ENCODE measurements around the gene ILDR2. TPM values are rescaled to one million over a fixed set of nuclear protein-coding genes. Genes with fewer than 3 reads are reported as not detected.
A peak's percentile ranks its signal among the peaks of the same experiment; 100 is the strongest.

ILDR2 gene
- total RNA-seq, 1 donor from 2014 or later, result 4.1 TPM

DNA sequence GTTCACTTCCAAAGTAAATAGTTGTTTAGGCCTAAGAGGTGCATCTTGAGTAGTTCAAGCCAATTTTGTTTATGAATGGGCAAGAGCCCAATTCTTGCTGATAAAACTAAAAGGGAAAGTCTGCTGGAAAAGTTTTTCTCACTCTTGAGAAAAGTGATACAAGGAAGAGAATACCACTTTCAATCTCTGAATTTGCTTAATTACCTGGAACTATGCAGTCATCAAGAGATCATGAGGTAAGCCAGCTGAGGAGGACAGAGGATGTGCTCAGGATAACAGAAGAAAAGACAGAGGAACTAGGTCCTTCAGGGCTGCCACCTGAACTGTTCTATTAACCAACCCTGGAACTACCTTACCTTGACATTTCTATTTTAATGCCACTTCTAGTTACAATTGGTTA, 42.2 kb downstream of the ILDR2 start:
- intact Hi-C loops (cut with DNase I), result no loop called here
- no peak for ATAC-seq (ENCODE audit: poor library complexity)

DNA sequence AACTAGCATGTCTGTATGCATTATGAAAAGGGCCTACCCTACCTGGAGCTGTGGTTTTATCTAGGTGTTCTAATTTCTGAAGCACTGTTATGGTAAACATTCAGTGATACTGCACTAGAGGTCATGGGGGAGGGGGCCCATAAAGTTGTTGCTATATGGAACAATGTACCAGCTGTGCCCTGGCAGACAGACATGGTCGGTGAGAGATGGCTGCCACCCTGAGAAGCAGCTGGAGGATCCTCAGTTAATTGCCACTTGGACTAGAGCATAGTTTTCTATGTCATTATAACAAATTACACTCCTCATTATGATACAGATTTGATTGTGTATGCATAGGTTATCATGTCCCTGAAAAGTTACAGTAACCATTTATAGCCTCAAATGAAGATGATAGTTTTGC, 45.4 kb downstream of the ILDR2 start:
- ATAC-seq (ENCODE audit: poor library complexity) (no peak), DNase-seq (no peak)
- intact Hi-C loops (cut with DNase I), result no loop called here

More for the DNA sequence above, 42.2 kb downstream of the ILDR2 start:
- no peak for DNase-seq

DNA sequence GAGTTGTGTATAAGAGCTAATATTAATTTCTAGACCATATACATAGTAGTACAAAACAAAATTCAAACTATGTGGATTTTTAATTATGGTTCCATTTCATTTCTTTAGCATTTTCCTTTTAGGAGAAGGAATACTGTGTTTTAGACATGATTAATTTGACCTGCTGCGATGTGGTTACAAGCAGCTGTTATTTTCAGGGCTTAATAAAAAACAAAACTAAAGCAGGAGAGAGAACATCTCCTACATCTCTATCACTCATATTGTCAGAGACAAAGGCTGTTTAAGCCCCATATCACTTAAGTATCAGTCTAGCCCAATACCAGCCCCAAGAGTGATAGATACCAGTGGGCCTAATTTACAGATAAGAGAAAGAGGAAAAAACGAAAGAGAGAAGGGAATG, 47.6 kb downstream of the ILDR2 start:
- intact Hi-C loops (cut with DNase I), result no loop called here
- ATAC-seq (ENCODE audit: poor library complexity) (no peak), DNase-seq (no peak)

GRCh38 chr1:166925810-166926478, 49.4 kb downstream of the ILDR2 start:
- DNase-seq (no peak), ATAC-seq (ENCODE audit: poor library complexity) (peak; percentile 81)
- intact Hi-C loops (cut with DNase I), result no loop called here

- intact Hi-C loops (cut with DNase I), result no loop called here
- no peak for ATAC-seq (ENCODE audit: poor library complexity)
These were observed 50.4 kb downstream of the ILDR2 start for GRCh38 chr1:166924823-166925541.

DNA sequence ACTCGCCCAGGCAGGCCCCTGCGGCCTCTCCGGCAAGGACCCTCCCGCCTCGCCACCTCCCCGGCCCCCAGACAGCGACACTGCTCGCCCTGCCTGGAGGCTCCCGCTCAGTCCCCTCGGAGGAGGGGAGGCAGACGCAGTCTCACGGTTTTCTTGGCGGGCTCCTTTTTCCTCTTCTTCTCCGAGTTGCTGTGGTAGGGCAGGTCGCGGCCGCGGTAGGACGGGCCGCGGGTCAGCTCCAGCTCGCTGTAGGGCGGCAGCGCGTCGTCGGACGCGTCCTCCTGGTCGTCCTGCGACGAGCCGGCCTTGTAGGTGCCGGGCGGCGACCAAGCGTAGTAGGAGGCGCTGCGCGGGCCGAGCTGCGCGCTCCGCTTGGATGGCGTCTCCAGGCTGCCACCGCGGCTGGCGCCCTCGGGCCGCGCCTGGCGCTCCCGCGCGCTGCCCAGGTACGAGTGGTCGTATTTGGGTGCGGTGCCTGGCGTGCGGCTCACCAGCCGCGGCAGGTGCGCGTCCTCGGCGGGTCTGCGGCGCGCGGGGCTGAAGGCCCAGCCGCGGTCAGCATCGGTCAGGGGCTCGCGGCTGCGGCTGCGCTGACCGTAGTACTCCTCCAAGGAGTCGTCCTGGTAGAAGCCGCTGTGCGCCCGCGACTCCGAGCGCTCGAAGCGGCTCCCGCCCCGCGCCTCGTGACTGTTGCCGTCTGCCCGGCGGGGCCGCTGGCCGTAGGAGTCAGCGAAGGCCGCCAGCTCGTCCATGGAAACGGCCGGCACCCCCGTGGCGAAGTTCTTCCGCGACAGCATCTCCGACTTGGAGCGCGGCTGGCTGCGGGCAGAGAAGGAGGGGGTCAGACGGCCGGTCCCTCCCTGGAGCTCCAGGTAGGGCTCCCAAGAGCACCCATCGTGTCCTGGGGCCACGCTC, 54.5 kb downstream of the ILDR2 start:
- peak; percentile 38 for DNase-seq
- ATAC-seq (ENCODE audit: poor library complexity), result peak; percentile 77
- intact Hi-C loops (cut with DNase I), result no loop called here

More at GRCh38 chr1:166924823-166925541, 50.4 kb downstream of the ILDR2 start:
- DNase-seq, result no peak

- intact Hi-C loops (cut with DNase I), result no loop called here
- ATAC-seq (ENCODE audit: poor library complexity) (no peak), DNase-seq (no peak)
These were observed 56.4 kb downstream of the ILDR2 start for GRCh38 chr1:166918956-166919316.

DNA sequence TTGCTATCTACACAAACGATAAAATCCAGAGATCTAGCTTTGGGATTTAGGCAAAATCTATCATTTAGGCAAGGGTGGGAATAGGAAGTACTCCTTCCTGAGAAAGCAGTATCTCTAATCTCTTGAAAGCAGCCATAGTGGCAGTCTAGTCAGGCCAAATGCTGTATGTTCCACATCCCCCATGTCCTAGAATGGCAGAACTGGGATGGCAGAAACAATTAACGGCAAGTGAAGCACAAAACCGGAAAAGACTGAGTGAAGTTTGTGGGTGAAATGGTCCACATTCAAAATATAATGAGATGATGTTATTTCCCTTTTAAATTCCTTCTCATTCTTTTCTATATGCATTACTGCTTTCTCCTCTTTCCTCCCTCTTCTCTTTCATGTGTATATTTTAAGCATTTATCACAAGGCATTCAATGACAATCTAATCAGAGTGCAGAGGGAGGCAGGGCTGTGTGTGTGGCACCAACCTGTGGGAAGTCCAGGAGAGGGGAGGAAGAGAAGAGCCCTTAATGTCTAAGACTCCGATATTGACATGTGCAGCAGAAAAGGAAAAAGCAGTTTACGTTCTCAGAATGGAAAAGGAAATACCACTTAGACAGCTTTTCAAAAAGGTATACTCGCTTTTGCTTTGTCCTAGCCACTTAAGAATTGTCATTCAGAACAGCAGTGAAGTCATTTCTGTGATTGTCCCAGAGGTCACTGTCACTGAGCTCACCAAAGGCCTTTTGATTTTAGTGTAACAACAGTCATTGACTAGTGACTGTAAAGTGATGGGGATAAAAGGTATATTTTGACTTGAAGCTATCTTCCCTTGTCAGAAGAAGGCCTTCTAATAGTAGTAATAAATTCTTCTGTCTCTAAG, 57.0 kb downstream of the ILDR2 start:
- DNase-seq (no peak), ATAC-seq (ENCODE audit: poor library complexity) (no peak)
- intact Hi-C loops (cut with DNase I), result no loop called here

GRCh38 chr1:166915941-166916340, 59.4 kb downstream of the ILDR2 start:
- ATAC-seq (ENCODE audit: poor library complexity), result no peak
- no peak for DNase-seq
- intact Hi-C loops (cut with DNase I), result no loop called here

DNA sequence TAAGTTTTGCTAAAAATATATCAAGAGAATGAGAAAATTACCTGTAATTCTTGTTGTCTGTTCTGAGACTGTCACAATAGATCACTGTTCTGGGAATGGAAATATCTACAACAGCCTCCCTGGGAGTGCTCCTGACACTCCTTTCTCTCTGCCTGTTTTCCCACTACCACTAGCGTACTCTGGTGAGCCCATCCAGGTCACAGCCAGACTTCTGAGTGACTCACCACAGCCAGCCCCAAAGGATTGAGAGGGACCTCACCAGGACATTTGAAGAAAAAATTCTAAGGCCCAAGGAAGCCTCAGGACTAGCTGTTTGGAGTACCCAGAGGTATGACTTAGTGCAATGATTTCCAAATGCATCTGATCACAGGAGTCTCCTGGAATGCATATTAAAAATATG, 60.3 kb downstream of the ILDR2 start:
- ATAC-seq (ENCODE audit: poor library complexity) (no peak), DNase-seq (no peak)
- intact Hi-C loops (cut with DNase I), result no loop called here

DNA sequence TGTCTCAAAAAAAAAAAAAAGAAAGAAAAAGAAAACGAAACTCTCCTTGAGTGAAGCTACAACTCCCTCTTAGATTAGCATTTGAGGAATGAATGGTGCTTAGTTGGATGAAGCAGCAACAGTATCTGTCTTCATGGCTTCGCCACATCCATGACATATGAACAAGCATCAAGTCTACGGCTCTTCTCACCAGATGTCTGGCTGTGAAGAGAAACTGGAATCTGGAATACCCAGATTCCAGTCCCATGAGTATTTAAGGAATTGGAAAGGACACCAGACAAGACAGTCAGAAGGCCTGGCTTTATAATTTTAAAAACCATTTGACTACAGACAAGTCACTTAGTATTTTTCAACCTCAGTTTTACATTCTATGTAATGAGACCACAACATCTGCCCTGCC, 61.2 kb downstream of the ILDR2 start:
- intact Hi-C loops (cut with DNase I), result loop anchor here (5.0 kb wide), 1 partner anchor 143 kb away; no protein-coding TSS in a partner anchor
- ATAC-seq (ENCODE audit: poor library complexity), result no peak
- DNase-seq, result no peak

GRCh38 chr1:166911624-166912023, 63.7 kb downstream of the ILDR2 start:
- no peak for DNase-seq
- ATAC-seq (ENCODE audit: poor library complexity), result no peak
- intact Hi-C loops (cut with DNase I), result loop anchor here (5.0 kb wide), 1 partner anchor 146 kb away; no protein-coding TSS in a partner anchor

DNA sequence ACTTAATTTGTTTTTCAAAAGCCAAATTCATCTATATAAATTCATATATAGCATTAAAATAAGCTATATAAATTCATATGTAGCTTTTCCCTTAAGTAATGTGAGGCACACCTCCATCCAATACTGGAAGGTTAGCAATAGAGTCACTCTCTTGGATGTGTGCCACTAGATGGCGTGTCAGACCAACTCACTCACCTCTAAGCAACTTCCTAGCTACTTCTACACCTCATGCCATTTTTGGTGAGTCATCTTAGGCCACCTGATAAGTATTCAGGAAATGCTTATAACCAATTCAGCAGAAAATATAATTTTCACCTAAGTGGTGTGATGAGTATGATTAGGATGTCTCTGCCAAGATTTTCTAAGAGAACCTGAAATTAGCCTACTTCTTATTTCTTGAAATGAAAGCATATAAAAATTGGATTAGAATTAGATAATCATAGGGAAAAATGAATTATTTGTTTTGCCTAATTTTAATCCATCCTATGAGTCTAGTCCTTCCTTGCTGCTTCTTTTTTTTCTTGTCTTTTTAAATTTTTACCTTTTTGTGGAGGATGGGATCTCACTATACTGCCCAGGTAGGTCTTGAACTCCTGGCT, 64.8 kb downstream of the ILDR2 start:
- ATAC-seq (ENCODE audit: poor library complexity), result peak; percentile 97
- DNase-seq, result peak; percentile 50
- intact Hi-C loops (cut with DNase I), result loop anchor here (5.0 kb wide), 1 partner anchor 147 kb away; no protein-coding TSS in a partner anchor

- intact Hi-C loops (cut with DNase I), result no loop called here
- DNase-seq (no peak), ATAC-seq (ENCODE audit: poor library complexity) (no peak)
These were observed 66.4 kb downstream of the ILDR2 start for GRCh38 chr1:166908942-166909341.

DNA sequence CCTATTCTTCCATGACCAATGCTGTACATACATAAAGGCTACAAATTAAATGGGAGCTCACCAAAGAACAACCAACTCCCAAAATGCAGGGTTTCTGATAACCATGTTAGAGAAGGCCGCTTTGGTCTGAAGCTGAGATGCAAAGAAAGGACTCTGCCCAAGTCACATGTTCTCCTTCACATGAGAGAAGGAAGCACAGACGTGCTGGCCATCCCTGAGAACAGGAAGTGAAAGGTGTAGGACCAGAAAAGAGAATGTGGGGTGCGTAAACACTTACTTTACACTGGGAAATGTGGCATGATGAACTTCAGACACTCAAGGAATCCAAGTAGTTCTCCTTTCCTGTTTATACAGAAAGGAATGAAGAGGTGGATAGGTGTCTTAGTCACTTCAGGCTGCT, 67.6 kb downstream of the ILDR2 start:
- intact Hi-C loops (cut with DNase I), result no loop called here
- no peak for ATAC-seq (ENCODE audit: poor library complexity)

DNA sequence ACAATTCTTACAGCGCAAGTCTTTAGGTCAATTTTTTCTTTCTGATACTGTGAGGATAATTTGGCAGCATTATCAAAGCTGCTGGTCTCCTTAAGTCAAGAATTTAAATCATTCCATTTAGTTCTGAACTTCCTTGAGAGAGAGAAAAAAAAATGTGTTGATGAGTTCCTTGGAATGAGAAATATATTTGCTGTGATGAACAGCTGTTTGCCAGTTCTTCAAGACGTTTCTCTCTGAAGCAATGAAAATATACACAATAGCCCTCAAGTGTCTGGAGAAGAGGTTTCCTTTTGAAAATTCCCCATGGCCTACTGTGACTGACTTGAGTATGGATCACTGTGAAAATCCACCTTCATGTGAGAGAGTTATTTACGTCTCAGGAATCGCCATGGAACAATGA, 68.3 kb downstream of the ILDR2 start:
- DNase-seq (no peak), ATAC-seq (ENCODE audit: poor library complexity) (no peak)
- intact Hi-C loops (cut with DNase I), result no loop called here

More for the DNA sequence above, 67.6 kb downstream of the ILDR2 start:
- DNase-seq, result no peak

GRCh38 chr1:166906647-166907046, 68.7 kb downstream of the ILDR2 start:
- intact Hi-C loops (cut with DNase I), result no loop called here
- no peak for DNase-seq
- no peak for ATAC-seq (ENCODE audit: poor library complexity)

DNA sequence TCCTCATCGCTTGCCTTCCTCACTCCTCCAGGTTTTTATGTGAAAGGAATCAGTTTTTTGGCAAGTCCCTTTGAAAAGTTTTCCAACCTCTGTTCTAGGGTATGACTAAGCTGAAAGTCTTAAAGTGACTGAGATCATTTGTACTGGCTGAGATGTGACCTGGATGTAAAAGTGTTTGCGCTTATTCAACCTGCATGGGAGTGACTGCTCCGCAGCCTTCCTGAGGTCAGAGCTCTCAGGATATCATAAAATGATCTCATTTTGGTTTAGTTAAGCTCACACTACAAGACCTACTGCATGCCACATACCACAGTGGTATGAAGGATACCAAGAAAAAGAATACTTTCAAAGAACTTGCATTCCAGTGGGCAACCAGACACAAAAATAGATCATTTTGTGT, 69.4 kb downstream of the ILDR2 start:
- intact Hi-C loops (cut with DNase I), result no loop called here
- ATAC-seq (ENCODE audit: poor library complexity) (no peak), DNase-seq (no peak)
